Hematopoietic multipotent progenitor cell (in vitro differentiated cells): Measurements from ENCODE around the gene LIAS. TPM values are rescaled to one million over a fixed set of nuclear protein-coding genes. Genes with fewer than 3 reads are reported as not detected.
"Not testable (repeated sequence)": the region's sequence is repeated elsewhere in the genome, so short reads cannot be mapped to it uniquely, and the experiment has no call there.

Experiments used
- DNase-seq, 3 donors: peaks; one replicate each; pipeline ENCODE4 v3.0.0-alpha.2; 2011 to 2015; ENCODE audit warnings: low read depth in 2 of 3, low spot score in 2 of 3
- total RNA-seq: library from RNA; depleted of rRNA; stranded (reverse); fragments of >200 nt; gene quantifications from one replicate; pipeline ENCODE4 v1.2.3, GENCODE V29; 2012

The LIAS gene
- 5.4 TPM for total RNA-seq

DNA sequence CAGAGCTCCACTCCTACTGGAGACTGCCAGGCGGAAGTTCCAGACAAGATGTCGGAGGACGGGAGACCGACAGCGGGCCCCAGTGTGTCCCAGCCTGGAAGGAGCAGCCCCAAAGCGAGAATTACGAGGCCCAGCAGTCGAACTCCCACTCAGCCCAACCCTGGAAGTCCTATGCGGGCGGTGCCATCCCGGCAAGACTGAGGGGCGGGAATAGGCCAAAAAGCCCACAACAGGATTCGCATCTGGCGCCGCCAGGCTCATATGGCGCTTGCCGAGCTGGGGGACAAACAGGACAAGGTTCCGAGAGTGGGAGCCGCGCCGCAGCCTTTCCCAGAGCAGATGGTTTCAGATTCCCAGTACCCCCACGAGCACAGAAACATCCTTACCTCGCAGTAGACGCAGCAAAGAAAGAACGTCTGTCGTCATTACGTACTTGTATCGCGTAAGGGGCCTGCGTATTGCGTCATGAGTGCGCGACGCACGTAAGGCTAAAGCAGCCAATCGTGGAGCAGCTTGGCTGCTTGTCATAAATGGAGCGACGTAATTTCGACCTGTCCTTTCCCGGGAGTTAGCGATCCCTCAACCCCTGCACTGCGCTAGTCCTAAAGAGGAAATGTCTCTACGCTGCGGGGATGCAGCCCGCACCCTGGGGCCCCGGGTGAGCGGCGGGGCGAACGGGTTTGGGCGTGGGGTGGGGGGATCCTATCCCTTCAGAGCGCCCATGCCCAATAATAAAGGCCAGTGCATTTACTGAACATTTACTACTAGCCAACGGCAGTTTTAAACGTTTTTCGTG lies at the start of gene LIAS, which contains the start of gene RPL9:
LIAS (plus strand) TSS at position 552 of the 796 bp plus-strand sequence; CDS start at position 614, 62 bp downstream.
RPL9 (minus strand) TSS at position 418 of the 796 bp plus-strand sequence. CDS start 483 bp downstream, outside the sequence.
- DNase-seq = peak; percentile 97 to 98 (median 98)

DNA sequence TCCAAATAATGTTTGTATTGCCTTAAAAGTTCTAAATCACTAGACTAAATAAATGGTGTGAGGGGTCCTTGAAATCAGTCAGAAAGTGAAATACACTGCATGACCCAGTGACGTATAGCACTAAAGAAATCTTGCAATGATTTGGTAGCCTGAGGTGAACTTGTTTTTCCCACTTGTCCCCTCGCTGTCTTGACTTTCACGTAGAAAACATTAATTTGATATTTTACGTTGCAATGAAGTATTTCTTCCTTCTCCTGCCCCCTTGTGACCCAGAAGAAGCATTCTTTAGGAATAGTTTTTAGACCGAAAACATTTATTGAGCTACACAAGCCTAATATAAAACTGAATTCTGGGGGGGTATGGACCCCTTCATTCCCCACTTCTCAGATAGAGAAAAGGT lies 48.4 kb upstream of the LIAS start:
- DNase-seq = peak in 2 of 3 donors; percentile 11 to 18

DNA sequence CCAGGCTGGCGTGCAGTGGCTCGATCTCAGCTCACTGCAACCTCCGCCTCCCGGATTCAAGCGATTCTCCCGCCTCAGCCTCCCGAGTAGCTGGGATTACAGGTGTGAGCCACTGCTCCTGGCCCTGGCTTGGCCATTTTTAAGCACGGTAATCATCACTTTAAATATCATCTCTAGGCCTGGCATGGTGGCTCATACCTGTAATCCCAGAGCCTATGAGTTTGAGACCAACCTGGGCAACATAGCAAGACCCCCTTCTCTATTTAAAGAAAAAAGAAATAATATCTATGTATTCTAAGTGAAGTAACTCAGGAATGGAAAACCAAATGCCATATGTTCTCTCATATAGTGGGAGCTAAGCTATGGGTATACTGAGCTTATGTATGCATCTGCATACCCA lies 47.3 kb upstream of the LIAS start:
- not testable (repeated sequence) for DNase-seq

- DNase-seq = no peak
Measured at GRCh38 chr4:39415678-39416283, 43.1 kb upstream of the LIAS start.

- no peak for DNase-seq
Measured at GRCh38 chr4:39422247-39422646, 36.6 kb upstream of the LIAS start.

DNA sequence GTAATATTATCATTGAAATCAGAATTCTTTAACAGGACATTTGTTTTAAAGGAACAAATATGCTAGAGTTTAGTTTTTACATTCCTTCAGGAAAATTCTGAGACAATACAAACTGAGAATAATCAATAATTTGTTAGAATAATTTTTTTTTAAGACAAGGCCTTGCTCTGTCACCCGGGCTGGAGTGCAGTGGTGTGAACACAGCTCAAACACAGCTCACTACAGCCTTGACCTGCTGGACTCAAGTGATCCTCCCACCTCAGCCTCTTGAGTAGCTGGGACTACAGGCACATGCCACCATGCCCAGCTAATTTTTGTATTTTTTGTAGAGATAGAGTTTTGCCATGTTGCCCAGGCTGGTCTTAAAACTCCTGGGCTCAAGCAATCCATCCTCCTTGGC lies 33.6 kb upstream of the LIAS start:
- not testable (repeated sequence) for DNase-seq

- no peak for DNase-seq
Measured at GRCh38 chr4:39426728-39427127, 32.1 kb upstream of the LIAS start.

- DNase-seq = no peak
Measured at GRCh38 chr4:39427520-39428114, 31.2 kb upstream of the LIAS start.

GRCh38 chr4:39429476-39430334 lies 29.2 kb upstream of the LIAS start:
- no peak for DNase-seq

DNA sequence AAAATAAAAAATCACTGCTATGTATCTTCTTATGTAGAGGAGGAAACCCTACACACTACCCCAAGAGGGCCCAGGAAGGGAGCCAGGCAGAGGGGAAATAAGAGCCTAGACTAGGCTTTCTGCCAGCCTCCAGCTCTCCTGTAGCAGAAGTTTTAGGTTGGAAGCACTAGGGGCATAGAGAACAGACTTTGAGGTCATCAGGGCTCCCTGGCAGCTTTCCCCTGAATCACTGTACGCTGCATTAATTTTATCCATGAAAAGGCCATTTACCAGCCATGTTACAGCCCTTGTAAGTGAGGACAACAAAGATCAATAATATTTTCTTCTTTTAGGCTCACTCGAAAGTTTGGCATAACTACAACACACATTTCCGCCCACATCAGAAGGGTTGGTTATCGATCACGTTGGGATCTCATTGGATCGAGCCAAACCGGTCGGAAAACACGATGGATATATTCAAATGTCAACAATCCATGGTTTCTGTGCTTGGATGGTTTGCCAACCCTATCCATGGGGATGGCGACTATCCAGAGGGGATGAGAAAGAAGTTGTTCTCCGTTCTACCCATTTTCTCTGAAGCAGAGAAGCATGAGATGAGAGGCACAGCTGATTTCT lies 24.9 kb upstream of the LIAS start:
- no peak for DNase-seq

- no peak for DNase-seq
Measured at GRCh38 chr4:39435659-39436563, 22.9 kb upstream of the LIAS start.

DNA sequence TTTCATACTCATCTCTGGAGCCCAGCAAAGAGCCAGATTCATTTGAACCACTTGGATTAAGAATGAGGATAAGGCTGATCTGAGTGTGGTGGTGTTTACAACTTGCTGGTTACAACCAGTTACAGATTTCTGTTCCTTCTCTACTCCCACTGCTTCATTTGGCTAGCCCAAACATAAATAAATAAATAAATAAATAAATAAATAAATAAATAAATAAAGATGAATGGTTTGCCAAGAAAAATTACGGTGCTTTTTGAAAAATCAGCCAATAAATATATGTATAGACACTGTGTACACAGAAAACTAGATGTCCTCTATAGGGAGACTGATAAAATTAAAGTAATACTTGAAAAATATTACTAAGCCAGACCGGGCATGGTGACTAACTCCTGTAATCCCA lies 17.3 kb upstream of the LIAS start:
- DNase-seq = no peak

DNA sequence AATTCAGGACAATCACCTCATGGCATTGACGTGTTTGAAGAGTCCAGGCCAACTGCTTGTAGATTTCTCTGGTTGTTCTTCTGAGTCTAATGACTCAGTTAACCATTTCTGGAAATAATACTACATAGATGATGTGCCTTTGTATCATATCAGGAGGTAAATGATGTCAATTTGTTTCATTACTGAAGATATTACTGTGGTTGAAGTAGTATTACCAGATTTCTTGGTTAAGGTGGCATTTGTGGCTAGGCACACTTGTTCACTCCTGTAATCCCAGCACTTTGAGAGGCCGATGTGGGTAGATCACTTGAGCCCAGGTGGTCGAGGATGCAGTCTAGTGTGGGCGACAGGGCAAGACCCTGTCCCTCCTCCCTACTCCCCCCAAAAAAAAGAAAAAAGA lies 15.9 kb upstream of the LIAS start:
- no peak for DNase-seq

DNA sequence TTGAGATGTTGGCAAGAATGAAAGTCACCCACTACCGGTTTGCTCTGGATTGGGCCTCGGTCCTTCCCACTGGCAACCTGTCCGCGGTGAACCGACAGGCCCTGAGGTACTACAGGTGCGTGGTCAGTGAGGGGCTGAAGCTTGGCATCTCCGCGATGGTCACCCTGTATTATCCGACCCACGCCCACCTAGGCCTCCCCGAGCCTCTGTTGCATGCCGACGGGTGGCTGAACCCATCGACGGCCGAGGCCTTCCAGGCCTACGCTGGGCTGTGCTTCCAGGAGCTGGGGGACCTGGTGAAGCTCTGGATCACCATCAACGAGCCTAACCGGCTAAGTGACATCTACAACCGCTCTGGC lies 12.4 kb upstream of the LIAS start:
- DNase-seq = no peak

DNA sequence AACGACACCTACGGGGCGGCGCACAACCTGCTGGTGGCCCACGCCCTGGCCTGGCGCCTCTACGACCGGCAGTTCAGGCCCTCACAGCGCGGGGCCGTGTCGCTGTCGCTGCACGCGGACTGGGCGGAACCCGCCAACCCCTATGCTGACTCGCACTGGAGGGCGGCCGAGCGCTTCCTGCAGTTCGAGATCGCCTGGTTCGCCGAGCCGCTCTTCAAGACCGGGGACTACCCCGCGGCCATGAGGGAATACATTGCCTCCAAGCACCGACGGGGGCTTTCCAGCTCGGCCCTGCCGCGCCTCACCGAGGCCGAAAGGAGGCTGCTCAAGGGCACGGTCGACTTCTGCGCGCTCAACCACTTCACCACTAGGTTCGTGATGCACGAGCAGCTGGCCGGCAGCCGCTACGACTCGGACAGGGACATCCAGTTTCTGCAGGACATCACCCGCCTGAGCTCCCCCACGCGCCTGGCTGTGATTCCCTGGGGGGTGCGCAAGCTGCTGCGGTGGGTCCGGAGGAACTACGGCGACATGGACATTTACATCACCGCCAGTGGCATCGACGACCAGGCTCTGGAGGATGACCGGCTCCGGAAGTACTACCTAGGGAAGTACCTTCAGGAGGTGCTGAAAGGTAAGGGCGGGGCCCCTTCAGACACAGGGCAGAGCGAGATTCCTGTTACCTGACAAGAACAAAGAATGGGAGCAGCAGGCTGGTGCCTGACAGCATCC lies 11.8 kb upstream of the LIAS start:
- peak in 2 of 3 donors; percentile 82 to 84 for DNase-seq

- DNase-seq = no peak
Measured at GRCh38 chr4:39450618-39451017, 8.2 kb upstream of the LIAS start.

DNA sequence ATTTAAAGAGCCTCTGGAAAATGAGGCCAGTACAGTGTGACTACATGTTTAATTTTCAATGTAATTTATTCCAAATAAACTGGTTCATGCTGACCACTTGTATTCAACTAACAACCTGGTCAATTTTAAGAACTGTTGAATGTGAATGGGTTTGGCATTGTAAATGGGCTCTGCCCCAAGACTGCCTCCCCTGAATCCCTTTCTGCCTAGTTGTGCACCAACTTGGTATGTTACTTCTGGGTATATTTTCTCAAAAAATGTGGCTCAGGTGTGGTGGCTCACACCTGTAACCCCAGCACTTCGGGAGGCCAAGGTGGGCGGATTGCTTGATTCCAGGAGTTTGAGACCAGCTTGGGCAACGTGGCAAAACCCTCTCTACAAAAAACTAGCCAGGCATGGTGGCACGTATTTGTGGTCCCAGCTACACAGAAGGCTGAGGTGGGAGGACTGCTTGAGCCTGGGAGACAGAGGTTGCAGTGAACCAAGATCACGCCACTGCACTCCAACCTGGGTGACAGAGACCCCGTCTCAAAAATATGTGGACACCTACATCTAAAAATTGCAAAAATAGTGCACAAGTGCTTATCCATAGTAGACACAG lies 7.3 kb upstream of the LIAS start:
- DNase-seq = no peak

DNA sequence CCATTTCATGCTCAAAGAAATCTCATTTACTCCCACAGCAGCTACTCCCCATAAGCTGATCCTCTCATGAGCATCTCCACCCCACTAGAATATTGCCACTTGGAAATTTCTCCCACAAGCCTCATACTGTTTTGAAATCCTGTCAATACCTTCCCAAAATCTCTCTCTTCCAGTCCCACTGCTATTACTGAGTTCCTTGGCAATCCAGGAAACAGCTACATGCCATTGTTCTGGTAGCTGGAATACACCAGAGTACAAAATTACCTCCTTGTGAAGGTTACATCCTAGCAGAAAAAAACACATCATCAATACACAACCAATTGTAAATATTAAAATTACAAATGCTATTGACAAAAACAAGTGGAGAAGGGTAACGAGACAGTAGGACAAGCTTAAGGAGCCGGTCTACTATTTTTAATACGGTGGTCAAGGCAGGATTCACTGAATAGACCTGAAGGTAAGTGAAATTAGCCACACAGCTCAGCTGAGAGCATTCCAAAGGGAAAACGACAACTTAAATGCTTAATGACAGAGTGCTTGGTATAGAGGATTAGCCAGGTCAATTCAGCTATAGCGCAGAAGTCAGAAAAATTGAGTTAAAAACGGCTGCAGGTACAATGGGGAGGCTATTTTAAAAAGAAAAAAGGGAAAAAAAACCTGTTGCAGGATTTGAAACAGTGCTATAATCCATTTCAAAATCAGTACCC lies 6.5 kb upstream of the LIAS start:
- DNase-seq = no peak
